ENCODE measurements around the gene HOXA3.

GRCh38 chr7:27062946-27063345 lies 89.4 kb downstream of the HOXA3 start:
- TF ChIP-seq GABPA (IDR thresholded peaks at IDR 0.05; ENCODE audit: low read depth), result no peak
- no peak for TF ChIP-seq USF2 (IDR thresholded peaks at IDR 0.05; ENCODE audit: borderline replicate concordance, low read depth, low read length)
- no peak for TF ChIP-seq POLR2AphosphoS2 (IDR thresholded peaks at IDR 0.05; ENCODE audit: low read depth, low read length)
- TF ChIP-seq CTCF (IDR thresholded peaks at IDR 0.05 in 2 of 3, conservative IDR thresholded peaks at IDR 0.05 in 1 of 3; ENCODE audit: control insufficient read depth in 2 of 3, extremely low read depth in 1 of 3, insufficient read depth in 1 of 3, low read depth in 3 of 3, low read length in 3 of 3), result no peak
- no peak for TF ChIP-seq ZBTB11 (CRISPR knock-in tag; IDR thresholded peaks at IDR 0.05)
- TF ChIP-seq SP1 (IDR thresholded peaks at IDR 0.05; ENCODE audit: low read depth, low read length), result no peak
- no peak for TF ChIP-seq NKRF (conservative IDR thresholded peaks at IDR 0.05)
- TF ChIP-seq ZNF24 (IDR thresholded peaks at IDR 0.05), result no peak
- TF ChIP-seq ETV6 (conservative IDR thresholded peaks at IDR 0.05 in 1 of 2, IDR thresholded peaks at IDR 0.05 in 1 of 2; ENCODE audit: borderline replicate concordance in 1 of 2, low read depth in 1 of 2), result no peak
- no peak for TF ChIP-seq NR2C2 (IDR thresholded peaks at IDR 0.05; ENCODE audit: borderline replicate concordance, control insufficient read depth, insufficient read length, low read depth)
- no peak for TF ChIP-seq SMAD5 (IDR thresholded peaks at IDR 0.05; ENCODE audit: low read depth)
- no peak for TF ChIP-seq CREM (IDR thresholded peaks at IDR 0.05; ENCODE audit: low read depth)
- no peak for TF ChIP-seq POLR2AphosphoS5 (IDR thresholded peaks at IDR 0.05; ENCODE audit: low read length)
- no peak for TF ChIP-seq PML (IDR thresholded peaks at IDR 0.05; ENCODE audit: low read length)

Measured in GM12878 (cell line).